HS-27A (cell line): ENCODE results near the gene C4BPB.

Experiments
- DNase-seq: peaks from one replicate; pipeline ENCODE4 v3.0.0-alpha.2; 2012; ENCODE audit warnings: low read depth, missing footprints

Gene C4BPB

DNA sequence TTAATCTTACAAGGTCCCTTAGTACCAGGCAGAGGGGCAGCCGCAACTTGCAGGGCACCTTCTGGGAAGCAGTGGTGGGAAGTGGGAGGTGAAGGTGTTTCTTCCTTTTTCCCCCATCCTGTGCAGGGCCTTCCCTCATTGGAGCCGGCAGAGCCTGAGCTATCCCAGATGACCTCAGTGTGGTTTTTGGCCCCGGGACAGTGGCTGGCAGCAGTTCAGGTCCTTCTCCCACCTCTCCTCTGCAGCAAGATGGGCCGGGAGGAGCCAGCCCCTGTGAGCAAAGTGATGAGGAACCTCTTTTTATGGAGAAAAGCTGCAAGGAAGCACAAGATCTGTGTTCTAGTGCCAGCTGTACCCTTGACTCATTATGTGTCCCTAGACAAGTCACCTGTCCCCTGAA is 28.8 kb upstream of the C4BPB start:
- DNase-seq: no peak

DNA sequence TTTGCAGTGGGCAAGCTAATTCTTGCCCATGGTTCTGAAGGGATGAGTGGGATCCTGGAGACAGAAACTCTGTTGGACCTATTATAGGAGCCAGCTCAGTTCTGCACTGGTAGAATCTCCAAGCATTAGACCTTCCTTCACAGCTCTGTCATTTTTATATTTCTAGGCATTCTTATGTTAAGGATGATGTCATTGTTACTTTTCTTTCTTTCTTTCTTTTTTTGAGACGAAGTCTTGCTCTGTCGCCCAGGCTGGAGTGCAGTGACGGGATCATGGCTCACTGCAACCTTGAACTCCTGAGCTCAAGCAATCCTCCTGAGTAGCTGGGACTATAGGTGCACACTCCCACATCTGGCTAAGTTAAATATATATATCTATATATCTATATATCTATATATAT is 28.1 kb upstream of the C4BPB start:
- DNase-seq: no peak

DNA sequence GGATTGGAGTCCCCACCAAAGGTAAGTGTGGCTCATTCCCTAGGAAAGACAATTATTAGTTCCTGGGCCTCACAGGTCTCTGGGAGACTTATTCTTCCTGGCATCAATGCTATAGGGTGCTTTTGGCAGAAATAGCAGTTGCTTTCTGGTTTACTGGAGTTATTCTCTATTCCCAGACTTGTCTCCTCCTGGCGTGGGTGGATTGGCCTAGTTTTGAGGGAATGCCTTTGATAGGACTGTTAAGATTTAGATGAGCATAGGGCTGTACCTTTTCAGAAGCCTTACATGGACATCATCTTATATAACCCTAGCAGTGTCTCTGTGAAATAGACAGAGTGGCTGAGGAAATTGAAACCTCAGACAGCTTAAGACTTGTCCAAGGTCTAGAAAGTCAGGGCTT is 26.6 kb upstream of the C4BPB start:
- no peak for DNase-seq

GRCh38 chr1:207063014-207063413 is 25.6 kb upstream of the C4BPB start:
- DNase-seq: no peak

DNA sequence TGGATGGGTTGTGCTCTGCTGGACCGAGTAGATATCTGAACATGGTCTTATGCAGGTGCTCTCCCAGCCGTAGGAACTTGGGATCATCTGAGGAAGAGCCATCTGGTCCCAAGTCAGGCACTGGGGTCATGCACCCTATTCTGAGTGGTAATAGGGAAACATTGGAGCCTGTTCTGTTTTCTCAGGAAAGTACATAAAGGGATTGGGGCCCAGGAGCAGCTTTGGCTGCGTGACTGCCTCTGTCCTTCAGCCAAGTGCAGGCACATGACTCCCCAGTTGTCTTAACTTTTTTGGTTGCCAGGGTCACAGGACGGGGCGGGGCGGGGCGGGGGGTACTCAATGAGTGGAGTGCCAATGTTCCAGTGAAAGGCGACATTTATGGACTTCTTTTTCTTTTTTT is 24.1 kb upstream of the C4BPB start:
- no peak for DNase-seq

GRCh38 chr1:207067185-207067584 is 21.5 kb upstream of the C4BPB start:
- DNase-seq: no peak

- no peak for DNase-seq
These were observed 21.0 kb upstream of the C4BPB start for GRCh38 chr1:207067665-207068064.

- no peak for DNase-seq
These were observed 19.6 kb upstream of the C4BPB start for GRCh38 chr1:207069061-207069460.

- DNase-seq: no peak
These were observed 18.7 kb upstream of the C4BPB start for GRCh38 chr1:207069858-207070506.

DNA sequence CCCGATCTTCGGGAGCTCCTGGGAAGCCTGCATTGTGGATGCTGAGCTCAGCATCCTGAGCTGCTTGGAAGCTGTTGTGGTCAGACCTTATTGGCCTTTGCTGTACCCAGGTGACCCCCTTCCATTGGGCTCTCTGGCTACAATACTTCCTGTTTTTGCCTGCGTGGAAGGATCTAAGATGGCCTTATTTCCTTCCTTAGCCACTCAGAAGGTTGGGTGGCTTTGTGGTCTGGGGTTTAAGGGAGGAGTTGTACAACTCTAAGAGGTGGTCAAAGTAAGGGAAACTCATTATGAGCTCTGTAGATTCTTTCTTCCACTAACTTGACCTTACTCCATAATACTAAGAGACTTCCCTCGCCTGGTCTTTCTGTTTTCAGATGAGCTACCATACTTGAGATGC is 17.8 kb upstream of the C4BPB start:
- no peak for DNase-seq

DNA sequence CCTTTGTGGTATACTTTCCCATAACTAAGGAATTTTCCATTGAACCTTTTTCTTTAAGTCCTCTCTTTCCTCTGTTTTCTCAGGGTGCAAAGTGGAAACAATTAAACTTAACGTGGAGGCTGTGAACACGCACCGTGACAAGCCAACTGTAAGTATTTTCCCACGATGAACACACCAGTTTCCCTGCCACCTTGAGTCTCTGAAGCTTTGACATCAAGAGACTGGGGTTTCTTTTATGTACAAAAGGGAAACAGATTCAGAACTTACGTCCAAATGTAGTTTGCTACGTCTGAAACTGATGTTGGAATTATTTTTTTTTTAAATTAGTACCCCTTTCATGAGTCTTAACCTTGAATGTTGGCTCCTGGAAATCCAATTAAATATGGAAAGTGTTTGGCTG is 17.2 kb upstream of the C4BPB start:
- DNase-seq: no peak

DNA sequence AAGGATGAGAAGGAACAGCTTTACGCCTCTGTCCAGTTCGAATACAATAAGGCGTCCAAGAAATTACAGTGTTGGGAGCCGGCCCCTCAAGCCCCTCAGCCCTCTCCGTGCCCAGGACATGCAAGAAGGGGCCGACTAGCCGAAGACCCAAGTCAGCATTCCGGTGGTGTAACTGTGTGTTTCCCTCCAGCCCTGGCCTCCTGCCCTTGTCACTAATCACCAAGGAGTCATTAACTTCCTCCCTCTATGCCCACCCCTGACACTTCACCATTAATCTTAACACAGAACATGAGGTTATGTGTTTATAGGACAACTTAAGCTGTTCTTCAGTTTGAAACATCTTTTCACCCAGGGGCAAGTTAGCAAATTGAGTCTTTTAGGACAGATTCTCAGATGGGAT is 16.4 kb upstream of the C4BPB start:
- DNase-seq: no peak

- no peak for DNase-seq
These were observed 14.5 kb upstream of the C4BPB start for GRCh38 chr1:207073906-207074820.

DNA sequence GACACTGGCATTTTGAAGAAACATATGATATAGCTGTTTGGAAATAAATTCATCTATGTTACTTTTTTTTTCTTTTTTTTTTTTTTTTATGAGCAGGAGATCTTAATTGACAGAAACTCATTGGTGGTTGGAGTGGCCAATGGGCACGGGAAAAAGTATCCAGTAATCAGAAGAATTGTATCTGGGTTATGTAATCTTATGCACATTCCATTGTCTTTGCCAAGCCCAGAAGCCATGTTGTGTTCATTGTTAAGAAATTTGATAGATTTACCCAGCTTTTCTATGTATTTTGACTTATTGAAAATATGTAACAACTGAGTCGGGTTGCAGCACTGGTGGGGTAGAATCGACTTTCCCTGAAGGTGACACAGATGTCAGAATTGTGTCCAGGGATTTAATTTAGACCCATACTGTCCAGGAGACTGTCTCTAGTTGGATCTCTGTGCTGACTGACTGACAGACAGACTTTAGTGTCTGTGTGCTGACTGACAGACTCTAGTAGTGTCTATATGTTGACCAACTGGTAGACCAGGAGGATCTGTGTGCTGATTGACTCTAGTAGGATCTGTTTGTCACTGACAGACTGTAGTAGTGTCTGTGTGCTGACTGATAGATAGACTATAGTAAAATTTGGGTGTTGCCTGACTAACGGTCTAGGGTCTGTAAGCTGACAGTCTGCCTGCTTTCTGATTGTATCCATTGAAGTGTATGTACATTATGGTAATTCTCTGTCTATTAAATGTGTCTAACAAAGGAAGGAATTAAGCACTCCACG is 12.3 kb upstream of the C4BPB start:
- DNase-seq: no peak

DNA sequence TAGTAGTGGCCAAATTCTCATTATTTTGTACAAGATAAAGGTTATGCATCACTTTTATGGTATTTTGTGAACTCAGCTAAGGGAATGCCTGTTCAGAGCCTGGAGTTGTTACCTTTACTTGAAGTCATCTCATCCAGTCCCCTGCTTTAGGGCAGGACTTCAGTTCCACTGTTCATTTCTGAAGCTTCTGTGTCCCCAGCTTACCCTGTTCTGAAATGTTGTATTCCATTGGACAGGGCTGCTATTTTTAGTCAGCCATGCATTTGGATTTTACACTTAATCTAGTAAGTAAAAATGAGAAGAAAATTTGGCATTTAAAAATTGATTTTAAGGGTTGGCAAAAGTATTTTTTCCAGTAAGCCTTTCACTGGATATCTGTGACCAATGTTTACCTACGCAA is 11.6 kb upstream of the C4BPB start:
- DNase-seq: no peak

GRCh38 chr1:207077470-207078377 is 10.9 kb upstream of the C4BPB start:
- DNase-seq: peak; percentile 41

- DNase-seq: no peak
These were observed 10.0 kb upstream of the C4BPB start for GRCh38 chr1:207078578-207079132.

DNA sequence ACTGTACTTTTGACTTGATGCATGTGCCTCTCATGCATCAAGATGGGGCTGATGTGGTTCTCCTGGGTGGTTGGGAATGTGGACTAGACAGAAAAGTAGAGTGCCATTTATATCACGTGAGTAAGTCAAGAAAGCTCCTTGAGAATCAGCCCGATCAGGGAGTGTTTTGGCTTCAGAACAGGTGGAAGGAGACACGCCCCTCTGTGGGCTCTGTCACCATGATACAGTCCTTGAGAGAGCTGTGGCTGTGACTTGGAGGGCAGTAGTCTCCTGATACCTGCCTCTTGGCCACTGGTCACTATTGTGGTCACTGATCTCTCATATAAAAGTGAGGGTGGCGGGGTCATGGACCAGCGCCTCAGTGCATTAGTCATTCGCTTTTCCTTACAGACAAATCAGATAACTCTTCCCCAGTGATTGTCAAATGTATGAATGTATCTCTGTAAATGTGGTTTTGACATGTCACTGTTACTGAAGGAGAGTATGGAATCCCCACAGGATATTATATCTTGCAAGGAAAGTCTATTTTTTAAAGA is 8.9 kb upstream of the C4BPB start:
- DNase-seq: no peak

DNA sequence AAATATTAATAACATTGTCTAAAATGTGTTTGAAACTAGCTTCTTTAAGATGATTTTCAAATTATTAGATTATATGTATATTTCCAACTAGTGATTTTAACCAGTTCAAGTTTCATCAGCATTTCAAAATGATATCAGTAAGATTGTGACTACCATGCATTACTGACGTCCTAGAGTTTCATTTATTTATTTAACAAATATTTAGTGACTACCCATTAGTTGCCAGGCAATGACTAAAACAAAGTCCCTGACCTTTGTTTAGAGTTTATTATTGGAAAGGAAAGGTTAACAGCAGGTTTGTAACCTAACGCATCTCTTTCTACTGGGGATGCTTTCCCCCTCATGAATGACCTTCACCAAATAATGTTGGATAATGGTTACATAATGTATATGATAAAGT is 7.6 kb upstream of the C4BPB start:
- no peak for DNase-seq

DNA sequence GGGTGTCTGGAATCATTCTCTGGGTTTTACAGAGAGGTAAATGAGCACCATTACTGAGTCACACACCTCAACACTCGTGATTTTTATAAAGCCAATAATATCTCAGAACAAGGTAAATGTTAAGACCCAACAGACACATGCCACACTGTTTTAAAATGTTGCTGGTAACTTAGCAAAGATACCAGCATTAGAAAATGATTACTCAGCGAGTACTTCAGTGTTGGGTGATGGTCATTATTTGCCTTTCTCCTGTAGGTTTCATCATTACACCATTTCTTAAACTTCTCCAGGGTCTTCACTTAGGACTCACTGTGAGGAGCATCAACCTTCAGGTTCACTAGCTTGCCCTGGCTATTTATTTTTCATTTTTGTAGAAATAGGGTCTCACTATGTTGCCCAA is 6.9 kb upstream of the C4BPB start:
- no peak for DNase-seq

DNA sequence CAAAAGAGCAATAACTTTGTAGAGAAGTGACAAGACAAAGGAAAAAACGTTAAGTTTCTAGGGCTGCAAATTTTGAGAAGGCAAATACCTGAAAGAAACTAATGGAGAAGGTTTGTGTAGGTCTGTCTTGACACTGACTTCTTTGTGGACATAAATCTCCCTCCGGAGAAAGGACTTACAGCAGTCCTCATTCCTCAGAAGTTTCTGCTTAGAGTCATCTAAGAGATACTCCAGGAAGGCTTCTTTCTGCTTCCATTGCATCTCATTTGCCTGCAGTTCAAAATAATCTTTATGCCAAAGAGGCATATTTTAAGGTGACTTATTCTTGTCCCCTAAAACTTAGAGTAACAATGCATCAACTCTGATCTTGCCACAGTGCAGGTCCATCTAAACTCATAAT is 4.4 kb upstream of the C4BPB start:
- DNase-seq: no peak
